Astrocyte of the cerebellum (primary cell): Measurements from ENCODE around the gene CYBC1.
A peak's percentile ranks its signal among the peaks of the same experiment; 100 is the strongest.
"Not testable (repeated sequence)": the region's sequence is repeated elsewhere in the genome, so short reads cannot be mapped to it uniquely, and the experiment has no call there.

ENCODE experiments used
- DNase-seq: peaks from one replicate; pipeline ENCODE4 v3.0.0-alpha.2; 2011; ENCODE audit warnings: low read depth
- H3K4me3 ChIP-seq: 2 replicates; pipeline ENCODE4 v1.5.1; 2011; ENCODE audit warnings: mild to moderate bottlenecking, low read depth, low read length, moderate library complexity
- CTCF ChIP-seq: IDR thresholded peaks from 2 replicates; pipeline ENCODE4 v1.5.1; 2012; ENCODE audit warnings: low read length, low read depth, moderate library complexity, mild to moderate bottlenecking; ENCODE audit errors: missing control alignments
- in situ Hi-C: cut with HindIII; loops from 2 replicates; pipeline ENCODE4 v1.10.0; 2017; ENCODE audit warnings: low sequenced_read_pairs

The CYBC1 gene

GRCh38 chr17:82458179-82458884 lies 7.8 kb upstream of the CYBC1 start, which contains the start of gene NARF:
NARF (plus strand) TSS chr17:82458741; CDS start chr17:82458804, 63 bp downstream.
- peak; percentile 97 for DNase-seq
- no peak for TF ChIP-seq CTCF
- peak within 1 kb of the TSS; percentile 75 for H3K4me3 ChIP-seq
- in situ Hi-C loops, result no loop called here

- no peak for DNase-seq
- peak overlapping the region; percentile 75 for H3K4me3 ChIP-seq
- in situ Hi-C loops, result no loop called here
- TF ChIP-seq CTCF, result no peak
Observed at GRCh38 chr17:82457929-82458178, 7.3 kb upstream of the CYBC1 start.

GRCh38 chr17:82457073-82457928 lies 6.7 kb upstream of the CYBC1 start:
- no peak for DNase-seq
- in situ Hi-C loops, result no loop called here
- no peak for TF ChIP-seq CTCF
- H3K4me3 ChIP-seq, result peak overlapping the region; percentile 75

GRCh38 chr17:82453706-82454105 lies 3.2 kb upstream of the CYBC1 start:
- H3K4me3 ChIP-seq, in situ Hi-C loops, DNase-seq: not testable (repeated sequence)

GRCh38 chr17:82453151-82453550 lies 2.6 kb upstream of the CYBC1 start:
- DNase-seq, H3K4me3 ChIP-seq: not testable (repeated sequence)

GRCh38 chr17:82452162-82452561 lies 1.6 kb upstream of the CYBC1 start:
- H3K4me3 ChIP-seq, result no peak overlapping the region

More at GRCh38 chr17:82453151-82453550, 2.6 kb upstream of the CYBC1 start:
- in situ Hi-C loops, result not testable (repeated sequence)

GRCh38 chr17:82449883-82450356 lies 632 bp downstream of the CYBC1 start:
- in situ Hi-C loops, result no loop called here
- H3K4me3 ChIP-seq, result peak overlapping the region; percentile 86
- TF ChIP-seq CTCF, result no peak
- DNase-seq, result no peak

More at GRCh38 chr17:82452162-82452561, 1.6 kb upstream of the CYBC1 start:
- no peak for TF ChIP-seq CTCF
- no peak for DNase-seq
- in situ Hi-C loops, result no loop called here
